Neutrophil (primary cell): Measurements from ENCODE around the gene SLTM.
"Not testable (repeated sequence)": the region's sequence is repeated elsewhere in the genome, so short reads cannot be mapped to it uniquely, and the experiment has no call there.

Experiments
- H3K27ac ChIP-seq: fragments of 200-600 bp; sonication (generic); 2 replicates; pipeline ENCODE4 v1.5.1; 2016; ENCODE audit warnings: mild to moderate bottlenecking, moderate library complexity
- H3K27me3 ChIP-seq: fragments of 200-600 bp; sonication (generic); 2 replicates; pipeline ENCODE4 v1.6.0; 2016; ENCODE audit warnings: mild to moderate bottlenecking
- H3K36me3 ChIP-seq: fragments of 200-600 bp; sonication (generic); 2 replicates; pipeline ENCODE4 v1.5.1; 2017
- H3K4me1 ChIP-seq, 2 experiments: fragments of 200-600 bp in 1 of 2; sonication (generic) in 1 of 2; 1 replicate in 1 of 2; 2 replicates in 1 of 2; pipeline versions ENCODE4 v1.5.1 to v1.6.1; 2013 to 2016; ENCODE audit warnings: low read depth in 1 of 2, low read length in 1 of 2, mild to moderate bottlenecking in 1 of 2, moderate library complexity in 1 of 2; ENCODE audit not compliant: control insufficient read depth in 1 of 2, insufficient read depth in 1 of 2
- H3K4me3 ChIP-seq, 2 experiments: fragments of 200-600 bp in 1 of 2; sonication (generic) in 1 of 2; 1 replicate in 1 of 2; 2 replicates in 1 of 2; pipeline ENCODE4 v1.5.1; 2013 to 2016; ENCODE audit warnings: low read depth in 1 of 2, low read length in 1 of 2, mild to moderate bottlenecking in 1 of 2, moderate library complexity in 1 of 2
- H3K9me3 ChIP-seq: fragments of 200-600 bp; sonication (generic); 2 replicates; pipeline ENCODE4 v1.5.1; 2016
- TF ChIP-seq, protein P1 (sequence below): fragments of 200-600 bp; sonication (generic); IDR thresholded peaks from 2 replicates; pipeline ENCODE4 v1.5.1; 2016; ENCODE audit warnings: antibody characterized with exemption

Gene SLTM

GRCh38 chr15:58900631-58901030, 32.8 kb downstream of the SLTM start:
- Histone ChIP-seq H3K27me3 (no peaks in the 10 kb centered on the region), H3K27ac (no peak overlapping the region), H3K4me1 (no peaks in the 10 kb centered on the region), H3K36me3 (peaks cover 77% of the 10 kb centered on the region), H3K4me3 (no peak overlapping the region), H3K9me3 (no peaks in the 10 kb centered on the region)
- TF ChIP-seq, protein P1, sequence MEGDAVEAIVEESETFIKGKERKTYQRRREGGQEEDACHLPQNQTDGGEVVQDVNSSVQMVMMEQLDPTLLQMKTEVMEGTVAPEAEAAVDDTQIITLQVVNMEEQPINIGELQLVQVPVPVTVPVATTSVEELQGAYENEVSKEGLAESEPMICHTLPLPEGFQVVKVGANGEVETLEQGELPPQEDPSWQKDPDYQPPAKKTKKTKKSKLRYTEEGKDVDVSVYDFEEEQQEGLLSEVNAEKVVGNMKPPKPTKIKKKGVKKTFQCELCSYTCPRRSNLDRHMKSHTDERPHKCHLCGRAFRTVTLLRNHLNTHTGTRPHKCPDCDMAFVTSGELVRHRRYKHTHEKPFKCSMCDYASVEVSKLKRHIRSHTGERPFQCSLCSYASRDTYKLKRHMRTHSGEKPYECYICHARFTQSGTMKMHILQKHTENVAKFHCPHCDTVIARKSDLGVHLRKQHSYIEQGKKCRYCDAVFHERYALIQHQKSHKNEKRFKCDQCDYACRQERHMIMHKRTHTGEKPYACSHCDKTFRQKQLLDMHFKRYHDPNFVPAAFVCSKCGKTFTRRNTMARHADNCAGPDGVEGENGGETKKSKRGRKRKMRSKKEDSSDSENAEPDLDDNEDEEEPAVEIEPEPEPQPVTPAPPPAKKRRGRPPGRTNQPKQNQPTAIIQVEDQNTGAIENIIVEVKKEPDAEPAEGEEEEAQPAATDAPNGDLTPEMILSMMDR: no peak

DNA sequence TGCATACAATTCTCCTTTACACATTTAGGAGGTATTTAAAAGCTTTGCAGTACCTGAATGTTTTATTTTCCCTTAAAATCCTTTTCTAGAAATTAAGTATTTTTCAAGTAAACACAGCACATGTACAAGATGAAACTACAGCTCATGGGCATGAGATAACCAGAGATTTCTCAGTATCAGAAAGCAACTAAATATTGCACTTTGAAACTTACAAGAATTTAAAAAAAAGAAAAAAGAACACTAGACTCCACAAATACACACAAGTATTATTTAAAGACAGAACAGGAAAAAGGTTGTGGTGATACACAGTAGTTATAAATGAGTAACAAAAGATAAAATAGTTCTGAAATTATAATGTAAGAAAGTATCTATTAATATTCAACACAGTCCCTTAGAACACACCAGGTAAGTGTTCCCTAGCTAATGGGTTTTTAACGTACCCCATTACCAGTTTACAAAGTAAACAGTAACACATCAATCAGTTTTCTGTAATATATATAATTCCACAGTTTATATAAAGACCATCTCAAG, 35.3 kb downstream of the SLTM start:
- Histone ChIP-seq H3K36me3 (peaks cover 85% of the 10 kb centered on the region), H3K27me3 (no peaks in the 10 kb centered on the region), H3K27ac (no peak overlapping the region), H3K4me1 (no peaks in the 10 kb centered on the region), H3K9me3 (no peaks in the 10 kb centered on the region), H3K4me3 (no peak overlapping the region)
- TF ChIP-seq, protein P1: no peak

GRCh38 chr15:58889363-58889762, 44.1 kb downstream of the SLTM start:
- TF ChIP-seq, protein P1: no peak
- no peak overlapping the region for H3K27ac ChIP-seq
- peaks cover 100% of the 10 kb centered on the region for H3K36me3 ChIP-seq
- H3K4me1 ChIP-seq: peaks cover 0 to under 1% of the 10 kb centered on the region in 2 experiments
- H3K27me3 ChIP-seq: no peaks in the 10 kb centered on the region
- H3K4me3 ChIP-seq: no peak overlapping the region
- H3K9me3 ChIP-seq: no peaks in the 10 kb centered on the region

DNA sequence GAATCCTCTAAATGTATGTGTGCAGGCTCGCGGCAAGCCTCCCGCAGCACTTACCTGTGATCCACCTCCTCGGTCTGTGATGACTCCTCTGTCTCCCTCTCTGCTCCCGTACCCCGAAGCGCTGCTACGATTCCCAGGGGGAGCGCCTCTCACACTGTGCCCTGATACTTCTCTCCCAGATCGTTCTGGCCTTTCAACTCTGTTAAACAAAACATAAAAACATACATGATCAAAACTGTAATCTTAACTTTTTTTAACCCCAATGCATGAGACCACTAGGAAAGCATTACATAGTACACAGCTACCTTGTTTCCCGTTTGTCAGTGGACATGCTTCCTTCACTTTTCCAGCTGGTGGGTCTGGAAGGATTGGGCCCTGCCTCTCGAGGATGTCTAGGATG, 46.6 kb downstream of the SLTM start:
- H3K9me3 ChIP-seq: no peaks in the 10 kb centered on the region
- TF ChIP-seq, protein P1: no peak
- peaks cover 97% of the 10 kb centered on the region for H3K36me3 ChIP-seq
- H3K4me3 ChIP-seq: no peak overlapping the region
- no peak overlapping the region for H3K27ac ChIP-seq
- H3K4me1 ChIP-seq: peaks cover 0 to 10% of the 10 kb centered on the region in 2 experiments
- no peaks in the 10 kb centered on the region for H3K27me3 ChIP-seq

- Histone ChIP-seq H3K36me3 (peaks cover 97% of the 10 kb centered on the region), H3K27ac (peak overlapping the region; percentile 72)
- H3K27me3 ChIP-seq, H3K9me3 ChIP-seq, H3K4me1 ChIP-seq, H3K4me3 ChIP-seq: not testable (repeated sequence)
Measured at GRCh38 chr15:58883926-58884325, 49.6 kb downstream of the SLTM start.

DNA sequence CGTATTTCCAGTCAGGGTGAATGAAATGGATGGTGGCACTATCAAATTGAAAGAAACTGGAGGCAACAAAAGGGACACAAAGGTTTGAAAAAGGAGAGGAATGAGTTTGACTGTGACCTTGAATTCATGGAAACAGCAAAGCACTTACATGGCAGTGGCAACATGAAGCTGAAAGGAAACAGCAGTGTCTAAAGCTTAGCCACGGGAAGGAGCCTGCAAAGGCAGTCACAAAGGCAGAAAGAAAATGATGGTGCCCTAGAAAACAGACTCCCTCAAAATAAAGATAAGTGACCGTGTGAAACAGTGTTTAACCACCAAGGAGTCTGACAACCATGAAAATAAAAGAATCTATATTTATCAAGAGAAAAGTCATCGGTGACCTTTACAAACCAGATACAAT, 51.2 kb downstream of the SLTM start:
- H3K9me3 ChIP-seq: no peaks in the 10 kb centered on the region
- H3K4me1 ChIP-seq: peaks cover 0 to 10% of the 10 kb centered on the region in 2 experiments
- H3K4me3 ChIP-seq: no peak overlapping the region
- H3K27ac ChIP-seq: peak overlapping the region; percentile 29
- TF ChIP-seq, protein P1: no peak
- H3K36me3 ChIP-seq: peaks cover 97% of the 10 kb centered on the region
- H3K27me3 ChIP-seq: no peaks in the 10 kb centered on the region
